K562 (cell line): ENCODE data around the gene CSK. TPM values are rescaled to one million over a fixed set of nuclear protein-coding genes. Genes with fewer than 3 reads are reported as not detected.

ENCODE experiments used
- DACH1 ChIP-seq: fragments of 450-650 bp; IDR thresholded peaks from 2 replicates; pipeline ENCODE4 v1.6.1; 2018; ENCODE audit not compliant: partially characterized antibody
- FOXP4 ChIP-seq: sonication (generic); formaldehyde crosslinking; IDR thresholded peaks from 2 replicates; pipeline ENCODE4 v1.8.0; 2022; ENCODE audit warnings: mild to moderate bottlenecking, missing genetic modification reagents, borderline replicate concordance
- GABPA ChIP-seq: fragments of 200-800 bp; sonication (Bioruptor generic); conservative IDR thresholded peaks from 2 replicates; pipeline ENCODE4 v1.6.1; 2016; ENCODE audit warnings: low read depth, missing genetic modification characterization, missing compliant biosample characterization
- HCFC1 ChIP-seq: IDR thresholded peaks from 2 replicates; pipeline ENCODE4 v1.6.1; 2012; ENCODE audit warnings: low read depth, low read length, improper control_type of control experiment
- IRF2 ChIP-seq: sonication (generic); formaldehyde crosslinking; IDR thresholded peaks from 2 replicates; pipeline ENCODE4 v1.8.1; 2022; ENCODE audit warnings: mild to moderate bottlenecking, missing genetic modification reagents
- MAZ ChIP-seq, 2 experiments: fragments of 450-650 bp in 1 of 2; sonication (generic) in 1 of 2; formaldehyde crosslinking; IDR thresholded peaks in 1 of 2; conservative IDR thresholded peaks in 1 of 2; 2 replicates each; pipeline versions ENCODE4 v1.4.0 to v1.5.0; 2020; ENCODE audit warnings: mild to moderate bottlenecking in 1 of 2, missing genetic modification reagents in 1 of 2
- MYC ChIP-seq, 2 experiments: fragments of 250-450 bp in 1 of 2; sonication (Bioruptor Pico) in 1 of 2; IDR thresholded peaks; 2 replicates each; pipeline versions ENCODE4 v1.5.1 to v1.6.1; 2012 to 2021; ENCODE audit warnings: low read depth in 2 of 2, borderline replicate concordance in 1 of 2, improper control_type of control experiment in 1 of 2, low read length in 1 of 2, mild to moderate bottlenecking in 1 of 2, moderate library complexity in 1 of 2
- POLR2G ChIP-seq: fragments of 200-400 bp; formaldehyde crosslinking; IDR thresholded peaks from 2 replicates; pipeline ENCODE4 v1.6.1; 2017; ENCODE audit warnings: low read depth, mild to moderate bottlenecking, antibody characterized with exemption, low read length, moderate library complexity
- POLR3A ChIP-seq: IDR thresholded peaks from 2 replicates; pipeline ENCODE4 v1.6.1; 2011; ENCODE audit warnings: borderline replicate concordance, mild to moderate bottlenecking, moderate library complexity; ENCODE audit not compliant: insufficient read length, insufficient read depth; ENCODE audit errors: extremely low read depth
- RAD51 ChIP-seq: fragments of 450-650 bp; IDR thresholded peaks from 2 replicates; pipeline ENCODE4 v1.7.1; 2016; ENCODE audit warnings: low read depth, mild to moderate bottlenecking, borderline replicate concordance
- SAP30 ChIP-seq: fragments of 200-600 bp; sonication (generic); IDR thresholded peaks from 2 replicates; pipeline ENCODE4 v1.6.1; 2012; ENCODE audit warnings: borderline replicate concordance, low read depth, mild to moderate bottlenecking, moderate library complexity, low read length, control low read depth, inconsistent platforms; ENCODE audit not compliant: insufficient read depth, poor library complexity, severe bottlenecking
- SIN3B ChIP-seq: fragments of 450-650 bp; IDR thresholded peaks from 2 replicates; pipeline ENCODE4 v1.6.1; 2017; ENCODE audit warnings: low read depth, mild to moderate bottlenecking, moderate library complexity
- SMARCC2 ChIP-seq: fragments of 450-650 bp; IDR thresholded peaks from 2 replicates; pipeline ENCODE4 v1.6.1; 2017; ENCODE audit warnings: antibody characterized with exemption, moderate library complexity, mild to moderate bottlenecking, low read depth
- TBP ChIP-seq: optimal IDR thresholded peaks from 2 replicates; pipeline ENCODE3; 2011; ENCODE audit warnings: low read depth, low read length, improper control_type of control experiment
- TFE3 ChIP-seq: fragments of 450-650 bp; formaldehyde crosslinking; IDR thresholded peaks from 2 replicates; pipeline ENCODE4 v1.4.0; 2020; ENCODE audit warnings: mild to moderate bottlenecking, mixed read lengths
- ZHX1 ChIP-seq: fragments of 150-350 bp; conservative IDR thresholded peaks from 2 replicates; pipeline ENCODE4 v1.6.1; 2014; ENCODE audit warnings: low read length
- ZNF165 ChIP-seq: fragments of 250-450 bp; sonication (Bioruptor Pico); IDR thresholded peaks from 2 replicates; pipeline ENCODE4 v1.4.0; 2020; ENCODE audit warnings: borderline replicate concordance
- ZNF511 ChIP-seq: sonication (generic); formaldehyde crosslinking; IDR thresholded peaks from 2 replicates; pipeline ENCODE4 v1.8.0; 2022; ENCODE audit warnings: mild to moderate bottlenecking, missing genetic modification reagents
- ZNF77 ChIP-seq: fragments of 250-450 bp; sonication (Bioruptor Pico); IDR thresholded peaks from 2 replicates; pipeline ENCODE4 v1.5.0; 2020
- polyA plus RNA-seq, 8 experiments: library from polyadenylated mRNA; depleted of rRNA in 4 of 8; stranded (reverse) in 5 of 8; unstranded in 3 of 8; fragments of >200 nt; fragmentation: Nextera tagmentation in 2 of 8; fragmentation: Illumina TruSeq in 1 of 8; extraction: Ambion mirVana in 2 of 8; extraction: Trizol in 1 of 8; gene quantifications; 2 replicates each; pipeline versions ENCODE4 v1.2.1 to v1.2.3, GENCODE V29; 2011 to 2014; ENCODE audit warnings: inconsistent platforms in 1 of 8, missing spikeins in 1 of 8
- total RNA-seq, 7 experiments: library from RNA; depleted of rRNA in 6 of 7; stranded (reverse); fragments of >200 nt in 6 of 7; fragmentation: Illumina TruSeq in 2 of 7; extraction: Trizol in 2 of 7; gene quantifications; 2 replicates each; pipeline versions ENCODE4 v1.2.1 to v1.2.3, GENCODE V29; 2011 to 2021; ENCODE audit warnings: low replicate concordance in 1 of 7

Gene CSK
- total and polyA plus RNA-seq, 9 of the 15 experiments (the other 6 are each of a cell fraction or from before 2014, with no cell fraction given), result 1.5 to 112 (median 22.5) TPM

- no peak for TF ChIP-seq ZNF511 (CRISPR knock-in tag)
- no peak for TF ChIP-seq TFE3 (CRISPR knock-in tag)
- no peak for TF ChIP-seq POLR3A
- no peak for TF ChIP-seq SMARCC2
- TF ChIP-seq MAZ (CRISPR knock-in tag; conservative IDR thresholded peaks at IDR 0.05 in 1 of 2, IDR thresholded peaks at IDR 0.05 in 1 of 2), result 0 out of 4 replicates have a peak, but pooled peaks of 1 of the 2 experiments have one; percentile 4
- no peak for TF ChIP-seq ZNF165 (CRISPR knock-in tag)
- peak; percentile 29; the same call in 1 of the 2 replicates for TF ChIP-seq RAD51
- TF ChIP-seq POLR2G, result 0 out of 2 replicates have a peak, but pooled peaks have one; percentile 35
- TF ChIP-seq MYC (IDR thresholded peaks at IDR 0.05; ENCODE audit: low read depth, low read length), result peak; percentile 72
- TF ChIP-seq MYC (CRISPR knock-in tag; IDR thresholded peaks at IDR 0.05; ENCODE audit: borderline replicate concordance, low read depth), result no peak
- TF ChIP-seq ZHX1, result no peak
- no peak for TF ChIP-seq IRF2 (CRISPR knock-in tag)
- no peak for TF ChIP-seq FOXP4
- TF ChIP-seq HCFC1, result no peak
- no peak for TF ChIP-seq ZNF77 (CRISPR knock-in tag)
- peak; percentile 68 for TF ChIP-seq SAP30
- no peak for TF ChIP-seq TBP
- TF ChIP-seq SIN3B, result no peak
- TF ChIP-seq GABPA (tag), result 0 out of 2 replicates have a peak, but pooled peaks have one; percentile 17
- TF ChIP-seq DACH1, result no peak
These were observed 1.4 kb downstream of the CSK start (continued) for GRCh38 chr15:74783072-74783807.
